ENCODE results near the gene SEC24D.

DNA sequence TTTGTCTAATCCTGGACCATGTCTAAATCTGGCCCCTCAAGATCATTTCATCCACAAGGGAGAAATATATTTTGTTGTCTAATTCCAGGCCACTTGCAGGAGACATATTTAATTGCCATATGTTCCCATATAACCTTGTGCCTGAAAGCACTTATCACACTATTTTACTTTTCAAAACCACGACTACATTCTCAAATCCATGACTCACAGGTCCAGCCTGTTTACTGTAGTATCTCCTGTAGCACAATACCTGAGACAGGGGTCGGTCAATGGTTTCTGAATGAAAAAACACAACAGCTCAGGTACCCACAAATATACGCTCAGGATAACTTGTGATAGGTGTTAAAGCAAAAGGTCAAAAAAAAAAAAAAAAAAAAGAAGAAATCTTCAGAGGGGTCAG is 60.9 kb downstream of the SEC24D start:
- TF ChIP-seq, protein P1, sequence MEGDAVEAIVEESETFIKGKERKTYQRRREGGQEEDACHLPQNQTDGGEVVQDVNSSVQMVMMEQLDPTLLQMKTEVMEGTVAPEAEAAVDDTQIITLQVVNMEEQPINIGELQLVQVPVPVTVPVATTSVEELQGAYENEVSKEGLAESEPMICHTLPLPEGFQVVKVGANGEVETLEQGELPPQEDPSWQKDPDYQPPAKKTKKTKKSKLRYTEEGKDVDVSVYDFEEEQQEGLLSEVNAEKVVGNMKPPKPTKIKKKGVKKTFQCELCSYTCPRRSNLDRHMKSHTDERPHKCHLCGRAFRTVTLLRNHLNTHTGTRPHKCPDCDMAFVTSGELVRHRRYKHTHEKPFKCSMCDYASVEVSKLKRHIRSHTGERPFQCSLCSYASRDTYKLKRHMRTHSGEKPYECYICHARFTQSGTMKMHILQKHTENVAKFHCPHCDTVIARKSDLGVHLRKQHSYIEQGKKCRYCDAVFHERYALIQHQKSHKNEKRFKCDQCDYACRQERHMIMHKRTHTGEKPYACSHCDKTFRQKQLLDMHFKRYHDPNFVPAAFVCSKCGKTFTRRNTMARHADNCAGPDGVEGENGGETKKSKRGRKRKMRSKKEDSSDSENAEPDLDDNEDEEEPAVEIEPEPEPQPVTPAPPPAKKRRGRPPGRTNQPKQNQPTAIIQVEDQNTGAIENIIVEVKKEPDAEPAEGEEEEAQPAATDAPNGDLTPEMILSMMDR (conservative IDR thresholded peaks at IDR 0.05; ENCODE audit: low read length) = no peak
- no peak for TF ChIP-seq EZH2phosphoT487 (IDR thresholded peaks at IDR 0.05; ENCODE audit: borderline replicate concordance)
